Osteoblast (primary cell): Measurements from ENCODE around the gene LAMC1. TPM values are rescaled to one million over a fixed set of nuclear protein-coding genes. Genes with fewer than 3 reads are reported as not detected.

ENCODE experiments used
- DNase-seq: peaks from one replicate; pipeline ENCODE4 v3.0.0; 2011; ENCODE audit warnings: low spot score, mixed read lengths; ENCODE audit not compliant: insufficient read length; ENCODE audit errors: missing footprints
- H2AFZ ChIP-seq: 2 replicates; pipeline ENCODE4 v1.6.0; 2011; ENCODE audit warnings: mild to moderate bottlenecking, low read length
- H3K27ac ChIP-seq: 2 replicates; pipeline ENCODE4 v1.5.1; 2011; ENCODE audit warnings: mild to moderate bottlenecking, low read depth, low read length, moderate library complexity
- H3K27me3 ChIP-seq: 2 replicates; pipeline ENCODE4 v1.6.0; 2012; ENCODE audit warnings: mild to moderate bottlenecking, control low read depth, inconsistent platforms, low read length, moderate library complexity; ENCODE audit not compliant: insufficient read depth
- H3K36me3 ChIP-seq: 2 replicates; pipeline ENCODE4 v1.5.1; 2011; ENCODE audit warnings: mild to moderate bottlenecking, low read length, control low read depth, moderate library complexity; ENCODE audit not compliant: insufficient read depth
- H3K4me1 ChIP-seq: 2 replicates; pipeline ENCODE4 v1.5.1; 2011; ENCODE audit warnings: mild to moderate bottlenecking, low read length, control low read depth, moderate library complexity; ENCODE audit not compliant: insufficient read depth
- H3K4me2 ChIP-seq: 2 replicates; pipeline ENCODE4 v1.6.0; 2011; ENCODE audit warnings: mild to moderate bottlenecking, low read length; ENCODE audit not compliant: insufficient read depth
- H3K4me3 ChIP-seq: fragments of 200-600 bp; sonication (generic); 3 replicates; pipeline ENCODE4 v1.5.1; 2012; ENCODE audit warnings: mild to moderate bottlenecking, low read length, inconsistent platforms; ENCODE audit not compliant: insufficient read depth
- H3K79me2 ChIP-seq: 2 replicates; pipeline ENCODE4 v1.6.0; 2012; ENCODE audit warnings: mild to moderate bottlenecking, low read length, control low read depth, inconsistent platforms; ENCODE audit not compliant: insufficient read depth
- H3K9me3 ChIP-seq: 2 replicates; pipeline ENCODE4 v1.5.1; 2011; ENCODE audit warnings: low read depth, low read length, control low read depth
- H4K20me1 ChIP-seq: 2 replicates; pipeline ENCODE4 v1.6.0; 2012; ENCODE audit warnings: mild to moderate bottlenecking, low read length, control low read depth; ENCODE audit not compliant: insufficient read depth
- total RNA-seq: library from RNA; depleted of rRNA; stranded (reverse); fragments of >200 nt; gene quantifications from 2 replicates; pipeline ENCODE4 v1.2.3, GENCODE V29; 2012
- TF ChIP-seq, protein P1 (sequence below): IDR thresholded peaks from 2 replicates; pipeline ENCODE4 v1.5.1; 2011; ENCODE audit warnings: mild to moderate bottlenecking, low read depth, low read length, moderate library complexity; ENCODE audit errors: extremely low read depth

The LAMC1 gene
- total RNA-seq, 1 donor: 966 TPM

DNA sequence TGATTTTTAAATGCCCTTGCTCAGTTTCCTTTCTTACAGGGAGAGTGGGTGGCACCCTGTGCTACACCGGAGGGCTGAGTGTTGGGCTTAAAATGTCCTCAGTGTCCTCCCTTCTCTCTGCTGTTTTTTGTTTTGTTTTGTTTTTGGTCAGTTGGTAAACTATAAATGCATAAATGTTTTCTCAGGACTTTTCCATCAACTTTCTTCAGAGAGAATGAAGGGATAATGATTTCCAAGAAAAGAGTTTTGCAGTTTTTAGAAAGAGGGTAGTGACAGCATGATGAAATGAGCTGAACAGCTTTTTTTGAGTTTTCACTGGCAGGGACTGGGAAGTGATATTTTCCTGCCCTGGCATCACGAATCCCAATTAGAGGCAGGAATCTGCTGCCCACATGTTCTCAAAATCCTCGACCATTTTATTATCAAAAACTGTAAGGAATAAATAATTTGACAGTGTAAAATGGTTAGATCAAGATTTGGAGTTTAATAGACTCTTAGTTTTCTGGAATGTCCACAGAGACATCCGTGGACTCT, 15.2 kb downstream of the LAMC1 start:
- peak overlapping the region; percentile 96 for H3K27ac ChIP-seq
- no peak overlapping the region for H3K4me3 ChIP-seq
- H3K4me2 ChIP-seq: peak overlapping the region; percentile 13
- H3K9me3 ChIP-seq: no peaks in the 10 kb centered on the region
- no peak for DNase-seq
- no peaks in the 10 kb centered on the region for H3K27me3 ChIP-seq
- H3K36me3 ChIP-seq: peaks cover 21% of the 10 kb centered on the region
- no peak overlapping the region for H2AFZ ChIP-seq
- peaks cover 29% of the 10 kb centered on the region for H4K20me1 ChIP-seq
- TF ChIP-seq, protein P1, sequence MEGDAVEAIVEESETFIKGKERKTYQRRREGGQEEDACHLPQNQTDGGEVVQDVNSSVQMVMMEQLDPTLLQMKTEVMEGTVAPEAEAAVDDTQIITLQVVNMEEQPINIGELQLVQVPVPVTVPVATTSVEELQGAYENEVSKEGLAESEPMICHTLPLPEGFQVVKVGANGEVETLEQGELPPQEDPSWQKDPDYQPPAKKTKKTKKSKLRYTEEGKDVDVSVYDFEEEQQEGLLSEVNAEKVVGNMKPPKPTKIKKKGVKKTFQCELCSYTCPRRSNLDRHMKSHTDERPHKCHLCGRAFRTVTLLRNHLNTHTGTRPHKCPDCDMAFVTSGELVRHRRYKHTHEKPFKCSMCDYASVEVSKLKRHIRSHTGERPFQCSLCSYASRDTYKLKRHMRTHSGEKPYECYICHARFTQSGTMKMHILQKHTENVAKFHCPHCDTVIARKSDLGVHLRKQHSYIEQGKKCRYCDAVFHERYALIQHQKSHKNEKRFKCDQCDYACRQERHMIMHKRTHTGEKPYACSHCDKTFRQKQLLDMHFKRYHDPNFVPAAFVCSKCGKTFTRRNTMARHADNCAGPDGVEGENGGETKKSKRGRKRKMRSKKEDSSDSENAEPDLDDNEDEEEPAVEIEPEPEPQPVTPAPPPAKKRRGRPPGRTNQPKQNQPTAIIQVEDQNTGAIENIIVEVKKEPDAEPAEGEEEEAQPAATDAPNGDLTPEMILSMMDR: no peak
- peaks cover 48% of the 10 kb centered on the region for H3K4me1 ChIP-seq
- H3K79me2 ChIP-seq: peaks cover 100% of the 10 kb centered on the region

DNA sequence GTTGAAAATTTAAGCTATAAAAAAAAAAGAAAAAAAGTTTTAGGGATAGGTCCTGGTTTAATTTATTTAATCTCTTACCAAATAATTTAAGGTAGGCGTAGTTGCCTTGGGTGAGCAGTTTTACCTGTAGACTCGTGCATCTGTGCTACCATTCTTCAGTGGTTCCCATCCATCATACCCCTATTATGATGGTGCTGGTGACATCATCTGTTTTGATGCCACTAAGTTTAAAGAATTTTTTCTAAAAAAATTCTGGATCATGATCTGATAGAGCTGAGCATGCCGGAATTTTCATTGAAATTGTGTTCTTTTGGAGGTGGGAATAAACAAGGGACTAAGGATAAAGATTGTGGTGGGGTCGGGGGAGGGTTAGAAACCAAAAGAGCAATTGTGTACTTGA, 15.7 kb downstream of the LAMC1 start:
- H3K9me3 ChIP-seq: no peaks in the 10 kb centered on the region
- H3K4me2 ChIP-seq: peak overlapping the region; percentile 30
- peak overlapping the region; percentile 96 for H3K27ac ChIP-seq
- H3K4me1 ChIP-seq: peaks cover 53% of the 10 kb centered on the region
- no peaks in the 10 kb centered on the region for H3K27me3 ChIP-seq
- TF ChIP-seq, protein P1: no peak
- H3K36me3 ChIP-seq: peaks cover 21% of the 10 kb centered on the region
- H4K20me1 ChIP-seq: peaks cover 27% of the 10 kb centered on the region
- H2AFZ ChIP-seq: no peak overlapping the region
- peaks cover 100% of the 10 kb centered on the region for H3K79me2 ChIP-seq
- no peak overlapping the region for H3K4me3 ChIP-seq
- no peak for DNase-seq

DNA sequence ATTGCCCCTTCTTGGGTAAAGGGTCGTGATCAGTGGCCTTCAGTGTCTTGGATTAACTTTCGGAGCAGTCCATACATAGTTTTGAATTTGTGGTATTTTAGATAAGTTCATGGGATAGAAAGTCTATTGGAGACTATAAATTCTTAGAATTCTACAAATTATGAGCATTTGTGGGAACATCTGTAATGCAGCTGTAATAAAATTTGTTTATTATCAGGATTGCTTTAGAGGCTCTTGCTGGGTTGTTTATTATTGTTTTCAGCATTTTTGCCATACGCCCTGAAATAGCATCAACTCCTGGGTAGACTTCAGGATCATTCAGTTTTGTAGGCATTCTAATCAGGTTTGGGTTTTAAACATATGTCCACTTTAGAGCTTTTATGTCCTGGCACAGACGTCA, 16.1 kb downstream of the LAMC1 start:
- TF ChIP-seq, protein P1: no peak
- Histone ChIP-seq H3K36me3 (peaks cover 21% of the 10 kb centered on the region), H2AFZ (no peak overlapping the region), H3K4me3 (peak overlapping the region; percentile 18), H3K27me3 (no peaks in the 10 kb centered on the region), H4K20me1 (peaks cover 25% of the 10 kb centered on the region), H3K9me3 (no peaks in the 10 kb centered on the region), H3K4me2 (peak overlapping the region; percentile 41), H3K79me2 (peaks cover 98% of the 10 kb centered on the region), H3K4me1 (peaks cover 56% of the 10 kb centered on the region), H3K27ac (peak overlapping the region; percentile 96)
- no peak for DNase-seq

DNA sequence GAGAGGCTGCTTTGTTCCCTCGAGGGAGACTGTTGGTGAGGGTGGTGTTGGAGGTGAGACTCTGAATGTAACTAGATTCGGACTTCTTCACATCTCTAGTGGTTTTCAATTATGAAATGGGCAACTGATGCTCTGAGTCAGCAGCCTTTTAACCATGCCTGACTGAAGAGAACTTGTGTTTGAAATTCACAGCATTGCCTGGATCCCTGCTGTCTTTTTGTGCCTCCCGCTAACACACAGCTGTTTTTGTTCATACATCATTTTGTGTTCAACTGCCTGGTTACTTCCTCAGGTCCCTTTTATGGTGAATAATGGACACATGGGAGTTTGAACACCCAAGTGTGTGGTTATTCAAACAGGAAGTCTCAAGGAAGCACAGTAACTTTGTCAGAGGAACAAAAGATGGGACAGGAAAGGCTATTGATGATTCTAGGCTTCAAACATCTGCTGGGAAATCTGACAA, 16.8 kb downstream of the LAMC1 start:
- Histone ChIP-seq H2AFZ (no peak overlapping the region), H3K4me3 (peak overlapping the region; percentile 18), H3K27me3 (no peaks in the 10 kb centered on the region), H3K9me3 (no peaks in the 10 kb centered on the region), H3K36me3 (peaks cover 16% of the 10 kb centered on the region), H3K4me2 (peak overlapping the region; percentile 41), H3K79me2 (peaks cover 98% of the 10 kb centered on the region), H3K4me1 (peaks cover 62% of the 10 kb centered on the region), H3K27ac (peak overlapping the region; percentile 96), H4K20me1 (peaks cover 22% of the 10 kb centered on the region)
- TF ChIP-seq, protein P1: no peak
- no peak for DNase-seq
